Keratinocyte (primary cell): ENCODE data around the gene ENTHD1.

Source experiments
- CTCF ChIP-seq, 3 experiments: IDR thresholded peaks in 1 of 3; conservative IDR thresholded peaks in 1 of 3; optimal IDR thresholded peaks in 1 of 3; 2 replicates in 2 of 3; 3 replicates in 1 of 3; pipeline versions ENCODE3 to v1.5.1; 2011; ENCODE audit warnings: low read length in 3 of 3, mild to moderate bottlenecking in 3 of 3, moderate library complexity in 2 of 3, control low read depth in 1 of 3, inconsistent platforms in 1 of 3; ENCODE audit not compliant: insufficient read depth in 2 of 3; ENCODE audit errors: extremely low read depth in 1 of 3
- EZH2 ChIP-seq: IDR thresholded peaks from one replicate; pipeline ENCODE4 v1.6.1; 2012; ENCODE audit warnings: inconsistent platforms, mild to moderate bottlenecking, low read length, moderate library complexity

GRCh38 chr22:39917776-39918495 is 24.4 kb upstream of the ENTHD1 start:
- no peak for TF ChIP-seq EZH2
- TF ChIP-seq CTCF (optimal IDR thresholded peaks at IDR 0.05 in 1 of 3, IDR thresholded peaks at IDR 0.05 in 1 of 3, conservative IDR thresholded peaks at IDR 0.05 in 1 of 3; ENCODE audit: extremely low read depth in 1 of 3, insufficient read depth in 2 of 3, low read length in 3 of 3), result no peak
